Measurements from ENCODE around the gene BBS12.

DNA sequence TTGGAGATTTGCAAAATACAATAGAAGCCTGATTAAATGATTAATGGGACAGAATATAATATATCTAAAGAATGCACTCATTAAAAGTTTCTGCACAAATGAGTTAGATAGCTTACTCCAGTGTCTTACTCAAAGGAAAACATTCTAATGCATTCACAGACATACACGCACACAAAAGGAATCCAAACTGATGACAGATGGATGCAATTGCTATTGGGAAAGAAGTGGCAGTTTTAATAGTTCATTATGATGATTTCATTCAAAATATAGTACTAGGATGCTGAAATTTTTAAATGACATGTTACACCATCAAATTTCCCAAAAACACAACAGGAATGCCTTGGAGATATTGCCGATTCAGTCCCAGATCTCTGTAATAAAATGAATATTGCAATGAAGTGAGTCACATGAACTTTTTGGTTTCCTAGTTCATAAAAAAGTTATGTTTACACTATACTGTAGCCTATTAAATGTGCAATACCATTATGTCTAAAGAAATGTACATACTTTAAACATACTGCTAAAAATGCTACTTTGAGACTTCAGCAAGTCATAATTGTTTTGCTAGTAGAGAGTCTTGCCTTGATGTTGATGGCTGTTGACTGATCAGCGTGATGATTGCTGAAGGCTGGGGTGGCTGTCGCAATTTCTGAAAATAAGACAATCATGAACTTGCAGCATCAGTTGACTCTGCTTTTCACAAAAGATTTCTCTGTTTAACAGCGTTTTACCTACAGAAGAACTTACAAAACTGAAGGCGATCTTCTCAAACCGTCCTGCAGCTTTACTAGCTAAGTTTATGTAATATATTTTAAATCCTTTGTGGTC, 45.6 kb downstream of the BBS12 start:
- TF ChIP-seq, protein P1, sequence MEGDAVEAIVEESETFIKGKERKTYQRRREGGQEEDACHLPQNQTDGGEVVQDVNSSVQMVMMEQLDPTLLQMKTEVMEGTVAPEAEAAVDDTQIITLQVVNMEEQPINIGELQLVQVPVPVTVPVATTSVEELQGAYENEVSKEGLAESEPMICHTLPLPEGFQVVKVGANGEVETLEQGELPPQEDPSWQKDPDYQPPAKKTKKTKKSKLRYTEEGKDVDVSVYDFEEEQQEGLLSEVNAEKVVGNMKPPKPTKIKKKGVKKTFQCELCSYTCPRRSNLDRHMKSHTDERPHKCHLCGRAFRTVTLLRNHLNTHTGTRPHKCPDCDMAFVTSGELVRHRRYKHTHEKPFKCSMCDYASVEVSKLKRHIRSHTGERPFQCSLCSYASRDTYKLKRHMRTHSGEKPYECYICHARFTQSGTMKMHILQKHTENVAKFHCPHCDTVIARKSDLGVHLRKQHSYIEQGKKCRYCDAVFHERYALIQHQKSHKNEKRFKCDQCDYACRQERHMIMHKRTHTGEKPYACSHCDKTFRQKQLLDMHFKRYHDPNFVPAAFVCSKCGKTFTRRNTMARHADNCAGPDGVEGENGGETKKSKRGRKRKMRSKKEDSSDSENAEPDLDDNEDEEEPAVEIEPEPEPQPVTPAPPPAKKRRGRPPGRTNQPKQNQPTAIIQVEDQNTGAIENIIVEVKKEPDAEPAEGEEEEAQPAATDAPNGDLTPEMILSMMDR (conservative IDR thresholded peaks at IDR 0.05; ENCODE audit: low read depth in 2 of 2) = no peak
- TF ChIP-seq EZH2 (IDR thresholded peaks at IDR 0.05; ENCODE audit: low read depth, unreplicated experiment) (no peak), CREB1 (CRISPR knock-in tag; IDR thresholded peaks at IDR 0.05; ENCODE audit: low read depth) (no peak), POLR2AphosphoS5 (IDR thresholded peaks at IDR 0.05; ENCODE audit: low read depth) (no peak), EZH2phosphoT487 (IDR thresholded peaks at IDR 0.05; ENCODE audit: unreplicated experiment) (no peak), JUNB (IDR thresholded peaks at IDR 0.05; ENCODE audit: unreplicated experiment) (no peak), ZNF331 (CRISPR knock-in tag; IDR thresholded peaks at IDR 0.05; ENCODE audit: low read depth) (no peak), STAT1 (IDR thresholded peaks at IDR 0.05; ENCODE audit: unreplicated experiment) (no peak)
- TF ChIP-seq, protein P2, sequence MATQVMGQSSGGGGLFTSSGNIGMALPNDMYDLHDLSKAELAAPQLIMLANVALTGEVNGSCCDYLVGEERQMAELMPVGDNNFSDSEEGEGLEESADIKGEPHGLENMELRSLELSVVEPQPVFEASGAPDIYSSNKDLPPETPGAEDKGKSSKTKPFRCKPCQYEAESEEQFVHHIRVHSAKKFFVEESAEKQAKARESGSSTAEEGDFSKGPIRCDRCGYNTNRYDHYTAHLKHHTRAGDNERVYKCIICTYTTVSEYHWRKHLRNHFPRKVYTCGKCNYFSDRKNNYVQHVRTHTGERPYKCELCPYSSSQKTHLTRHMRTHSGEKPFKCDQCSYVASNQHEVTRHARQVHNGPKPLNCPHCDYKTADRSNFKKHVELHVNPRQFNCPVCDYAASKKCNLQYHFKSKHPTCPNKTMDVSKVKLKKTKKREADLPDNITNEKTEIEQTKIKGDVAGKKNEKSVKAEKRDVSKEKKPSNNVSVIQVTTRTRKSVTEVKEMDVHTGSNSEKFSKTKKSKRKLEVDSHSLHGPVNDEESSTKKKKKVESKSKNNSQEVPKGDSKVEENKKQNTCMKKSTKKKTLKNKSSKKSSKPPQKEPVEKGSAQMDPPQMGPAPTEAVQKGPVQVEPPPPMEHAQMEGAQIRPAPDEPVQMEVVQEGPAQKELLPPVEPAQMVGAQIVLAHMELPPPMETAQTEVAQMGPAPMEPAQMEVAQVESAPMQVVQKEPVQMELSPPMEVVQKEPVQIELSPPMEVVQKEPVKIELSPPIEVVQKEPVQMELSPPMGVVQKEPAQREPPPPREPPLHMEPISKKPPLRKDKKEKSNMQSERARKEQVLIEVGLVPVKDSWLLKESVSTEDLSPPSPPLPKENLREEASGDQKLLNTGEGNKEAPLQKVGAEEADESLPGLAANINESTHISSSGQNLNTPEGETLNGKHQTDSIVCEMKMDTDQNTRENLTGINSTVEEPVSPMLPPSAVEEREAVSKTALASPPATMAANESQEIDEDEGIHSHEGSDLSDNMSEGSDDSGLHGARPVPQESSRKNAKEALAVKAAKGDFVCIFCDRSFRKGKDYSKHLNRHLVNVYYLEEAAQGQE (IDR thresholded peaks at IDR 0.05; ENCODE audit: unreplicated experiment) = no peak
- TF ChIP-seq, protein P3, sequence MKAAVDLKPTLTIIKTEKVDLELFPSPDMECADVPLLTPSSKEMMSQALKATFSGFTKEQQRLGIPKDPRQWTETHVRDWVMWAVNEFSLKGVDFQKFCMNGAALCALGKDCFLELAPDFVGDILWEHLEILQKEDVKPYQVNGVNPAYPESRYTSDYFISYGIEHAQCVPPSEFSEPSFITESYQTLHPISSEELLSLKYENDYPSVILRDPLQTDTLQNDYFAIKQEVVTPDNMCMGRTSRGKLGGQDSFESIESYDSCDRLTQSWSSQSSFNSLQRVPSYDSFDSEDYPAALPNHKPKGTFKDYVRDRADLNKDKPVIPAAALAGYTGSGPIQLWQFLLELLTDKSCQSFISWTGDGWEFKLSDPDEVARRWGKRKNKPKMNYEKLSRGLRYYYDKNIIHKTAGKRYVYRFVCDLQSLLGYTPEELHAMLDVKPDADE (IDR thresholded peaks at IDR 0.05) = no peak
